CD14-positive monocyte (primary cell): ENCODE data around the gene SERPINE1. TPM values are rescaled to one million over a fixed set of nuclear protein-coding genes. Genes with fewer than 3 reads are reported as not detected.

Experiments
- DNase-seq, 3 donors: peaks; one replicate each; pipeline ENCODE4 v3.0.0-alpha.2; 2011 to 2022
- H2AFZ ChIP-seq: 2 replicates; pipeline ENCODE4 v1.6.0; 2012; ENCODE audit warnings: mild to moderate bottlenecking, low read depth, low read length, inconsistent platforms; ENCODE audit not compliant: insufficient read depth, poor library complexity, severe bottlenecking
- H3K27ac ChIP-seq, 2 donors: 1 replicate in 1 of 2; 2 replicates in 1 of 2; pipeline ENCODE4 v1.5.1; 2012 to 2013; ENCODE audit warnings: low read length in 2 of 2, control low read depth in 1 of 2, inconsistent platforms in 1 of 2, low read depth in 1 of 2, mild to moderate bottlenecking in 1 of 2
- H3K27me3 ChIP-seq, 2 donors: one replicate each; pipeline versions ENCODE4 v1.6.0 to v1.6.1; 2011 to 2013; ENCODE audit warnings: low read length in 2 of 2; ENCODE audit not compliant: control insufficient read depth in 2 of 2, insufficient read depth in 2 of 2
- H3K36me3 ChIP-seq, 2 donors: replicated peaks in 1 of 2; 1 replicate in 1 of 2; 2 replicates in 1 of 2; pipeline versions ENCODE4 v1.5.1 to v1.6.1; 2012 to 2013; ENCODE audit warnings: low read length in 2 of 2, control low read depth in 1 of 2, inconsistent platforms in 1 of 2, mild to moderate bottlenecking in 1 of 2; ENCODE audit not compliant: insufficient read depth in 2 of 2, control insufficient read depth in 1 of 2
- H3K4me1 ChIP-seq, 2 donors: 1 replicate in 1 of 2; 2 replicates in 1 of 2; pipeline versions ENCODE4 v1.5.1 to v1.6.1; 2012 to 2013; ENCODE audit warnings: low read length in 2 of 2, control low read depth in 1 of 2, inconsistent platforms in 1 of 2, mild to moderate bottlenecking in 1 of 2, moderate library complexity in 1 of 2; ENCODE audit not compliant: insufficient read depth in 2 of 2, control insufficient read depth in 1 of 2
- H3K4me2 ChIP-seq: replicated peaks from 2 replicates; pipeline ENCODE3; 2012; ENCODE audit warnings: low read length, moderate library complexity, mild to moderate bottlenecking; ENCODE audit not compliant: poor library complexity, severe bottlenecking; ENCODE audit errors: extremely low read depth
- H3K4me3 ChIP-seq, 3 experiments: fragments of 200-600 bp in 1 of 3; sonication (generic) in 1 of 3; replicated peaks in 1 of 3; 1 replicate in 2 of 3; 2 replicates in 1 of 3; pipeline ENCODE4 v1.5.1; 2011 to 2013; ENCODE audit warnings: low read length in 3 of 3, mild to moderate bottlenecking in 3 of 3, control low read depth in 2 of 3, low read depth in 2 of 3, inconsistent platforms in 1 of 3, moderate library complexity in 1 of 3
- H3K79me2 ChIP-seq: 2 replicates; pipeline ENCODE4 v1.6.0; 2012; ENCODE audit warnings: mild to moderate bottlenecking, control low read depth, inconsistent platforms, low read length, moderate library complexity; ENCODE audit not compliant: insufficient read depth
- H3K9ac ChIP-seq: 2 replicates; pipeline ENCODE4 v1.6.0; 2017; ENCODE audit warnings: low read length, mild to moderate bottlenecking; ENCODE audit not compliant: insufficient read depth, poor library complexity, severe bottlenecking
- H3K9me3 ChIP-seq, 2 donors: replicated peaks in 1 of 2; 1 replicate in 1 of 2; 2 replicates in 1 of 2; pipeline versions ENCODE4 v1.5.1 to v1.6.1; 2012 to 2013; ENCODE audit warnings: low read length in 2 of 2, control low read depth in 1 of 2; ENCODE audit not compliant: control insufficient read depth in 1 of 2, insufficient read depth in 1 of 2
- H4K20me1 ChIP-seq: 2 replicates; pipeline ENCODE4 v1.6.0; 2012; ENCODE audit warnings: mild to moderate bottlenecking, low read length, control low read depth, moderate library complexity; ENCODE audit not compliant: insufficient read depth
- H3K27ac Mint-ChIP-seq, 7 donors: one replicate each; pipeline ENCODE4 v1.8.0; 2020; ENCODE audit warnings: mild to moderate bottlenecking in 7 of 7, mixed read lengths in 7 of 7, moderate library complexity in 6 of 7, inconsistent platforms in 2 of 7
- H3K27me3 Mint-ChIP-seq, 3 donors: one replicate each; pipeline ENCODE4 v1.8.0; 2021 to 2022; ENCODE audit warnings: low read depth in 3 of 3, mild to moderate bottlenecking in 3 of 3, mixed read lengths in 3 of 3, moderate library complexity in 3 of 3, inconsistent platforms in 1 of 3
- H3K36me3 Mint-ChIP-seq, 2 donors: one replicate each; pipeline ENCODE4 v1.8.0; 2020; ENCODE audit warnings: mixed read lengths in 2 of 2, inconsistent platforms in 1 of 2, mild to moderate bottlenecking in 1 of 2
- H3K4me1 Mint-ChIP-seq: one replicate; pipeline ENCODE4 v1.8.0; 2020; ENCODE audit warnings: mild to moderate bottlenecking, mixed read lengths
- H3K4me3 Mint-ChIP-seq, 2 donors: one replicate each; pipeline ENCODE4 v1.8.0; 2020; ENCODE audit warnings: mild to moderate bottlenecking in 2 of 2, mixed read lengths in 2 of 2, moderate library complexity in 1 of 2
- H3K9me3 Mint-ChIP-seq, 7 donors: one replicate each; pipeline ENCODE4 v1.8.0; 2020 to 2022; ENCODE audit warnings: mixed read lengths in 7 of 7, mild to moderate bottlenecking in 6 of 7, moderate library complexity in 6 of 7, inconsistent platforms in 2 of 7
- CTCF ChIP-seq: fragments of 200-600 bp; IDR thresholded peaks from one replicate; pipeline ENCODE4 v1.8.0; 2022; ENCODE audit warnings: antibody characterized with exemption, mild to moderate bottlenecking
- WGBS: methylation state at CpG from one replicate; pipeline ENCODE4 v1.1.5; 2013; ENCODE audit warnings: missing lambda C conversion rate; ENCODE audit not compliant: insufficient coverage; 5-methylcytosine and 5-hydroxymethylcytosine counted together
- intact Hi-C, 2 donors: fragments of 100-400 bp; cut with micrococcal nuclease; formaldehyde crosslinking; loops; one replicate each; pipeline versions ENCODE4 v1.15.0 to v1.15.1; 2023
- polyA plus RNA-seq, 3 donors: library from polyadenylated mRNA; depleted of rRNA in 1 of 3; unstranded in 2 of 3; stranded (reverse) in 1 of 3; fragments of 300-500 nt in 2 of 3; fragments of >200 nt in 1 of 3; fragmentation: Illumina TruSeq in 2 of 3; gene quantifications; 1 replicate in 2 of 3; 2 replicates in 1 of 3; pipeline ENCODE4 v1.2.3, GENCODE V29; 2012 to 2021

SERPINE1 gene
- polyA plus RNA-seq, 3 donors, result 0.07 to 0.21 (median 0.16) TPM

GRCh38 chr7:101081432-101081831, 45.5 kb upstream of the SERPINE1 start:
- Histone ChIP-seq H3K4me3 (no peak overlapping the region), H3K4me2 (no peak overlapping the region), H3K4me1 (peaks cover 14 to 15% of the 10 kb centered on the region in 2 donors), H4K20me1 (peaks cover under 1% of the 10 kb centered on the region), H3K27me3 (peaks cover 0 to 2% of the 10 kb centered on the region in 2 donors), H3K36me3 (no peaks in the 10 kb centered on the region), H3K27ac (no peak overlapping the region), H3K9me3 (no peaks in the 10 kb centered on the region), H2AFZ (no peak overlapping the region), H3K79me2 (peaks cover 13% of the 10 kb centered on the region), H3K9ac (no peak overlapping the region)
- DNase-seq, result peak in 2 of 3 donors; percentile 21 to 24
- Mint-ChIP-seq H3K4me1 (peaks cover 26% of the 10 kb centered on the region), H3K4me3 (no peak overlapping the region), H3K27ac (peak overlapping the region in 1 of 7 donors; percentile 50), H3K36me3 (peaks cover 0 to 2% of the 10 kb centered on the region in 2 donors), H3K9me3 (peaks cover 0 to 4% (median 2%) of the 10 kb centered on the region in 7 donors), H3K27me3 (peaks cover 4 to 10% (median 9%) of the 10 kb centered on the region in 3 donors)
- no CpG with 5 or more reads among the region's 1 CpG for WGBS
- no peak for TF ChIP-seq CTCF
- intact Hi-C loops, result loop anchor here in 1 of 2 donors (10.0 kb wide), 1 partner anchor 173 kb away; no protein-coding TSS in a partner anchor

- intact Hi-C loops, result loop anchor here in 1 of 2 donors (10.0 kb wide), 1 partner anchor 170 kb away; no protein-coding TSS in a partner anchor
- H3K4me1 Mint-ChIP-seq, result peaks cover 27% of the 10 kb centered on the region
- H3K36me3 Mint-ChIP-seq, result peaks cover 26 to 29% of the 10 kb centered on the region in 2 donors
Observed at GRCh38 chr7:101084865-101085161, 42.1 kb upstream of the SERPINE1 start.

More at GRCh38 chr7:101084865-101085161, 42.1 kb upstream of the SERPINE1 start:
- H3K9me3 Mint-ChIP-seq, result peaks cover 0 to 4% (median 2%) of the 10 kb centered on the region in 7 donors
- Histone ChIP-seq H3K79me2 (peaks cover 47% of the 10 kb centered on the region), H4K20me1 (peaks cover 33% of the 10 kb centered on the region), H3K4me2 (peak overlapping the region; percentile 84), H3K27me3 (no peaks in the 10 kb centered on the region), H3K27ac (peak overlapping the region; percentile 82 to 98), H2AFZ (peak overlapping the region; percentile 86), H3K9me3 (no peaks in the 10 kb centered on the region), H3K4me1 (peaks cover 13 to 21% of the 10 kb centered on the region in 2 donors), H3K36me3 (peaks cover 24 to 33% of the 10 kb centered on the region in 2 donors), H3K4me3 (peak overlapping the region; percentile 80 to 98 (median 91)), H3K9ac (peak overlapping the region; percentile 97)
- H3K27me3 Mint-ChIP-seq, result peaks cover 0 to 4% (median 0%) of the 10 kb centered on the region in 3 donors
- 5% methylated on average over 2 of the region's 5 CpGs for WGBS
- no peak for DNase-seq
- TF ChIP-seq CTCF, result no peak
- H3K4me3 Mint-ChIP-seq, result peak overlapping the region; percentile 92 to 94
- peak overlapping the region; percentile 95 to 99 (median 98) for H3K27ac Mint-ChIP-seq
